Measurements from ENCODE around the gene SART3. TPM values are rescaled to one million over a fixed set of nuclear protein-coding genes. Genes with fewer than 3 reads are reported as not detected.

Gene SART3
- total RNA-seq, 1 experiment from 2014 or later = 89.4 TPM

DNA sequence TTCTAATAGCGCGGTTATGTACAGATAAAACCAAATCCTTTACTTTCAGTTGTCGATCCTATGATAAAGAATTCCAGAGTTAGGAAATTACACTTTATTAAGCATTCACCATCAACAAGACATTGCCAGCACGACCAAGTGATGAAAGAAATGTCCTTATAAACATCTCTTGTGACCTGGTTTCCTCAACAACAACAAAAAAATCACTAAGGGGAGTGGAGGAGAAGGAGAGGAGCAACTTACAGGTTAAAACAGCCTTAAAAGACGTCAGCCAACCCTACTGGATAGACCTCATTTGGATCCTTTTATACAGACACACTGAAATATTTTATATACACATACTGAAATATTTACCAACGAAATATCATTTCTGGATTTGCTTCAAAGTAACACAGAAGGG, 22.8 kb downstream of the SART3 start:
- no peak overlapping the region for H3K4me3 Mint-ChIP-seq
- H3K27ac ChIP-seq (ENCODE audit: insufficient read length, low read depth, low read length) = no peak overlapping the region
- no peak overlapping the region for H2AFZ ChIP-seq (ENCODE audit: low read length)
- H3K23ac ChIP-seq (ENCODE audit: insufficient read length, low read depth, low read length) = no peak overlapping the region
- no peak for DNase-seq
- H4K5ac ChIP-seq (ENCODE audit: insufficient read length, low read depth, low read length) = no peak overlapping the region
- no peaks in the 10 kb centered on the region for H3K4me1 ChIP-seq (ENCODE audit: insufficient read depth, low read length)
- no peak overlapping the region for H2BK5ac ChIP-seq (ENCODE audit: insufficient read length, low read length)
- no peak for TF ChIP-seq CTCF (conservative IDR thresholded peaks at IDR 0.05)
- no peak overlapping the region for H3K56ac ChIP-seq (ENCODE audit: insufficient read length, low read depth, low read length)
- no peaks in the 10 kb centered on the region for H3K4me1 Mint-ChIP-seq
- no peaks in the 10 kb centered on the region for H4K20me1 ChIP-seq (ENCODE audit: control insufficient read depth, insufficient read depth, insufficient read length)
- H3K27ac Mint-ChIP-seq = peak overlapping the region in 1 of 3 experiments; percentile 47; a peak in 1 of 7 replicates
- no peaks in the 10 kb centered on the region for H3K9me3 Mint-ChIP-seq
- no peak overlapping the region for H3K4ac ChIP-seq (ENCODE audit: low read depth, low read length)
- H3K79me2 ChIP-seq (ENCODE audit: insufficient read depth, low read length) = peaks cover 11% of the 10 kb centered on the region; the same call in 1 of the 2 replicates
- H3K27me3 ChIP-seq (ENCODE audit: insufficient read depth, low read length) = no peaks in the 10 kb centered on the region
- no peak overlapping the region for H3K18ac ChIP-seq (ENCODE audit: insufficient read length, low read depth, low read length)
- no peak overlapping the region for H4K8ac ChIP-seq (replicated peaks; ENCODE audit: insufficient read length, low read depth, low read length)
- H2BK120ac ChIP-seq (ENCODE audit: low read depth, low read length, poor library complexity, severe bottlenecking) = no peak overlapping the region
- no peak overlapping the region for H3K9ac ChIP-seq (ENCODE audit: extremely low read depth, insufficient read length, low read length)
- H3K27me3 Mint-ChIP-seq (ENCODE audit: low read depth) = no peaks in the 10 kb centered on the region
- no peak overlapping the region for H2BK15ac ChIP-seq (ENCODE audit: low read depth, low read length)
- no peaks in the 10 kb centered on the region for H3K9me3 ChIP-seq (ENCODE audit: control insufficient read depth, low read depth, low read length)
- H3K4me2 ChIP-seq (ENCODE audit: insufficient read depth, insufficient read length, low read length) = no peak overlapping the region
- H3T11ph ChIP-seq (ENCODE audit: low read length) = no peak overlapping the region
- H3K79me1 ChIP-seq (ENCODE audit: insufficient read depth, low read depth, low read length, poor library complexity, severe bottlenecking) = peaks cover 18% of the 10 kb centered on the region
- no peak overlapping the region for H4K91ac ChIP-seq (ENCODE audit: insufficient read length, low read depth, low read length)
- no CpG with 5 or more reads among the region's 6 CpGs for WGBS (ENCODE audit: extremely low coverage, insufficient read length, low lambda C conversion rate)
- H2BK20ac ChIP-seq (ENCODE audit: low read depth, low read length, poor library complexity, severe bottlenecking) = no peak overlapping the region
- no peak overlapping the region for H2BK12ac ChIP-seq (ENCODE audit: insufficient read length, low read depth, low read length)
- no peak overlapping the region for H2AK5ac ChIP-seq (ENCODE audit: insufficient read length, low read length)
- H3K36me3 Mint-ChIP-seq (ENCODE audit: insufficient read depth in 1 of 3, low read depth in 3 of 3) = peaks cover 20 to 73% (median 69%) of the 10 kb centered on the region in 3 experiments
- H3K23me2 ChIP-seq (ENCODE audit: insufficient read length, low read depth, low read length, poor library complexity, severe bottlenecking) = no peaks in the 10 kb centered on the region
- H3K14ac ChIP-seq (ENCODE audit: insufficient read depth, low read length) = no peak overlapping the region

All from H9 (cell line).